Activated CD4-positive, alpha-beta memory T cell treated with anti-CD3 and anti-CD28 coated beads for 36 hours (primary cell): Measurements from ENCODE around the gene OBSL1. TPM values are rescaled to one million over a fixed set of nuclear protein-coding genes. Genes with fewer than 3 reads are reported as not detected.

ENCODE experiments used
- CTCF ChIA-PET: fragments of 350-600 bp; sonication (Branson Sonifier 250); formaldehyde crosslinking; loops from one replicate; lab custom pipeline; 2021; ENCODE audit warnings: antibody characterized with exemption, inconsistent platforms; lab: Charles Lee
- POLR2A ChIA-PET: fragments of 350-600 bp; sonication (Branson Sonifier 250); formaldehyde crosslinking; loops from one replicate; lab custom pipeline; 2021; ENCODE audit warnings: antibody characterized with exemption; lab: Charles Lee
- DNase-seq: peaks from one replicate; pipeline ENCODE4 v3.0.0-alpha.2; 2020
- H3K27ac Mint-ChIP-seq: one replicate; pipeline ENCODE4 v1.8.0; 2021; ENCODE audit warnings: mixed read lengths
- H3K27me3 Mint-ChIP-seq: one replicate; pipeline ENCODE4 v1.8.0; 2021; ENCODE audit warnings: mixed read lengths
- H3K36me3 Mint-ChIP-seq: one replicate; pipeline ENCODE4 v1.8.0; 2021; ENCODE audit warnings: mixed read lengths
- H3K4me1 Mint-ChIP-seq: one replicate; pipeline ENCODE4 v1.8.0; 2021; ENCODE audit warnings: low read depth, mixed read lengths
- H3K4me3 Mint-ChIP-seq: one replicate; pipeline ENCODE4 v1.8.0; 2021; ENCODE audit warnings: mild to moderate bottlenecking, mixed read lengths
- H3K9me3 Mint-ChIP-seq: one replicate; pipeline ENCODE4 v1.8.0; 2021; ENCODE audit warnings: mixed read lengths
- intact Hi-C: fragments of 100-400 bp; cut with micrococcal nuclease; formaldehyde crosslinking; loops from one replicate; pipeline ENCODE4 v1.15.1; 2023
- total RNA-seq, 2 experiments: library from RNA; stranded (reverse); gene quantifications; one replicate each; pipeline ENCODE4 v1.2.3, GENCODE V29; 2021

Gene OBSL1
- total RNA-seq, 2 experiments from 2014 or later, result 0.83 to 0.94 TPM

DNA sequence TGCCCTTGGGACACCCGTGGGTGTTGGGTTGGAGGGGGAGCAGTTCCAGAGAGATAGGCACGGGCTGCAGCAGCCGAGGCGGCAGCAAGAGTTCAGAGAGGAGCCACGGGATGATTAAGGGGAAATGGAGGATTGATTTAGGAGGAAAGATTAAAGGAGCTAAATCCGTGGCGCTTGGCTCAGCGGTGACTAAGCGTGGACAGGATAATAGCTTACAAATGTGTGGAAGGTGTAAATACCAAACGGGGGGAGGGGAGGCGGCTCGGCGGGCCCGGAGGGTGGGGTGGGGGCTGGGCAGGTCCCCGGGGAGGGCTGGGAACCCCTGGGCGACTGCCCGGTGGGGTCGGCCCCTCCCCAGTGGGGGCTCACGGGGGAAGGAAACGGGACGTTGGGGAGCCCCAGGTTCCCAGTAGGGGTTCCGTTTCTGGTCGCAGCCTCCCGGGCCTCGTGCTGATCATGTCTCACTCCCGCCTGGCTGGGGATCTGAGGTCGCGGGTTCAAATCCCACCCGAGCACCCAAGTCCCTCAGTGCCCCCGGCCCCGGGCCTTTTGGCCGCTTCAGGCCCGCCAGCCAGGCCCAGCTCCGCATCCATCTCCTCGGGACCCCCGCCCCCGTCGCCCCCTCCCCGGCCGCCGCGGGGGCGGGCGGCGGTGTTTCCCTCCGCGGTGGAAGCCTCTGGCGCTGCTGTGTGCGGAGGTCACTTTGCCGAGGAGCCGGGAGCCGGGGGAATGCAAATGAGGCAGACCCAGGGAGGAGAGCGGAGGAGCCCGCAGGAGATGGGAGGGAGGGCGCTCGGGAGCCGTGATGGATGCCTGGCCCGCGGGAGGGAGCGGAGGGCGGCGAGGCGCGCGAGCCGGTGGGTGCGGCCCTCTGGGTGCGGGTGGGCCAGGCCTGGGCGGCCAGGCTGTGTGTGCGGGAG is 49.0 kb downstream of the OBSL1 start:
- CTCF ChIA-PET, result interaction anchor here (0.5 to 14.4 kb wide), 3 partner anchors 7 to 26 kb away, joined by 7 to 277 read pairs (median 76); partner anchors contain the start of gene GMPPA

DNA sequence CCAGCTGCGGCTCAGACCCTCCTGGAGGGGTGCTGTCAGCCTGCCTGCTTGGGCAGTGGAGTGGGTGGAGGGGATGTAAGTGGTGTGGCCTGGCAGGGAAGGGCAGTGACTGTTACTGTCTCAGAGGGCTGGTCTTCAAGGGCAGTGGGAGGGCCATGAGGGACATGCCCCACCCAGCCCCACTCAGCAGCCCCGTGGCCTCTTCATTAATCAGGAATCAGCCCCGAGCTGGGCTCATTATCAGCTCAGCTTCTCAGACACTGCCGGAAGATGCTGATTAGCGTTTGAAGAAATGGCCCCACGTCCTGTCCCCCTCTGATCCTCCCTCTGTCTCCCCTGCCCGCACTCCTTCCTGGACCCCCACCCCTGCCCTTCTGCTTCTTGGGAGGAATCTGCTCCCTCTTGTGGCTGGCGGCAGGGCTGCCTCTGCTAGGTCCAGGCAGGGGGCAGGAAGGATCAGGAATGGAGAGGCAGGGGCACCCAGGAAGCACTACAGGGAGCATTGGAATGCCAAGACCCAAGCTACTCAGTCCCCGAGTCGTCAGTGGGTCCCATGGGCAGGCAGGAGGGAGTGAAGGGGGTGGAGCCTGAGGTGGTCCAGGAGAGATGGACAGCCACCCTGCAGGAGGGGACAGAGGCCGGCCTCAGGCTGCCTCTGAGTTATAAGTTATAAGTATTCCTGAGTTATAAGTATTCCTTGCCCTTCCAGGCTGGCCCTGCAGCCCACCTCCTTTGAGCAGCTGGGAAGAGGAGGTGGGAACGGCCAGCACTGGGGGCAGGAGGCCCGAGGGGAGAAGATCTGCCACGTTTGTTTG is 50.1 kb downstream of the OBSL1 start:
- no peak overlapping the region for H3K27ac Mint-ChIP-seq
- peaks cover 10% of the 10 kb centered on the region for H3K4me1 Mint-ChIP-seq
- peaks cover 73% of the 10 kb centered on the region for H3K27me3 Mint-ChIP-seq
- no peak for DNase-seq
- no peaks in the 10 kb centered on the region for H3K36me3 Mint-ChIP-seq
- intact Hi-C loops, result no loop called here
- H3K4me3 Mint-ChIP-seq, result no peak overlapping the region
- no peaks in the 10 kb centered on the region for H3K9me3 Mint-ChIP-seq
- POLR2A ChIA-PET, result interaction anchor here (1.2 kb wide), 1 partner anchor 25 kb away, joined by 4 read pairs; no protein-coding TSS in a partner anchor
- CTCF ChIA-PET, result interaction anchor here (0.5 to 14.4 kb wide), 6 partner anchors 8 to 119 kb away, joined by 3 to 277 read pairs (median 10); partner anchors contain the start of gene GMPPA

More for the DNA sequence above, 49.0 kb downstream of the OBSL1 start:
- no peak overlapping the region for H3K27ac Mint-ChIP-seq
- H3K27me3 Mint-ChIP-seq, result peaks cover 74% of the 10 kb centered on the region
- no peak for DNase-seq
- intact Hi-C loops, result no loop called here
- no peak overlapping the region for H3K4me3 Mint-ChIP-seq
- H3K36me3 Mint-ChIP-seq, result no peaks in the 10 kb centered on the region
- no peaks in the 10 kb centered on the region for H3K9me3 Mint-ChIP-seq
- POLR2A ChIA-PET, result interaction anchor here (1.2 kb wide), 1 partner anchor 26 kb away, joined by 4 read pairs; no protein-coding TSS in a partner anchor
- H3K4me1 Mint-ChIP-seq, result peaks cover 10% of the 10 kb centered on the region

DNA sequence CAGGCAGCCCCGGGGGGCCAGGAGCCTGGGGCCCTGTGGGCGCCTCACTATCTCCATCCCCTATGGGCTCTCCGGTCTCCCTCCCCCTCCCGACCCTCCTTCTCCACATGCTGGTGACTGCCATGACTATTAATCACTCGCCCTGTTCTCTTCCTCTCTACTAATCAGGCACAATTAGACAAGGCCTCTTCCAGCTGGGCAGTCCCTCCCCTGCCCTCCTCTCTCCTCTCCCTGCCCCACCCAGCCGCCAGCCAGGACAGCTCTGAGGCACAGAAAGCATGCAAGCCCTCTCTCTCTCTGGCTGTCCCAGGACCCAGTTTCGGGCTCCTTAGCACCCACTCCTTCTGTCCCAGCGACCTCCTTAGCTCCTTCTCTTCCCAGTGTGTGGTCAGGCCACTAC is 51.3 kb downstream of the OBSL1 start:
- no peak overlapping the region for H3K4me3 Mint-ChIP-seq
- H3K27me3 Mint-ChIP-seq, result peaks cover 74% of the 10 kb centered on the region
- H3K4me1 Mint-ChIP-seq, result peaks cover 10% of the 10 kb centered on the region
- H3K27ac Mint-ChIP-seq, result no peak overlapping the region
- no peak for DNase-seq
- ChIA-PET POLR2A (no interaction called here), CTCF (interaction anchor here (0.5 to 14.4 kb wide), 6 partner anchors 9 to 118 kb away, joined by 3 to 277 read pairs (median 8); partner anchors contain the start of gene GMPPA)
- no peaks in the 10 kb centered on the region for H3K36me3 Mint-ChIP-seq
- intact Hi-C loops, result no loop called here
- H3K9me3 Mint-ChIP-seq, result no peaks in the 10 kb centered on the region

DNA sequence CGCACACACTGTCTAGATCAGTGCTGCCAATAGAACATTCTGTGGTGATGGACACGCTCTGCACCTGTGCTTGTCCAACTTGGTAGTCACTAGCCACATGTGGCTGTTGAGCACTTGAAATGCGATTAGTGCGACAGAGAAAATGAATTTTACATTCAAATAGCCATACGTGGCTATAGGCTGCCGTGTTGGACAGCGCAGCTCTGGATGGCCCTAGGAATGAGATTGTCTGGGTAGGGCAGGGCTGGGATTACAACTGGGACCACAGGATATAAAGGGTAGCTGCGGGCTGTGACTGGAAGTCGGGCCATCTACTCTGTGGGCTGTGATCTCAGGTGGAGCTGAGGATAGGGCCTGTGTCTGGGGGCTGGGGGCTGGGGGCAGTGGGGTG is 51.8 kb downstream of the OBSL1 start:
- intact Hi-C loops, result no loop called here
- POLR2A ChIA-PET, result no interaction called here
- Mint-ChIP-seq H3K27ac (no peak overlapping the region), H3K9me3 (no peaks in the 10 kb centered on the region), H3K27me3 (peaks cover 72% of the 10 kb centered on the region), H3K4me3 (no peak overlapping the region), H3K4me1 (peaks cover 10% of the 10 kb centered on the region), H3K36me3 (no peaks in the 10 kb centered on the region)
- CTCF ChIA-PET, result interaction anchor here (1.3 to 14.4 kb wide), 5 partner anchors 10 to 117 kb away, joined by 3 to 277 read pairs (median 13); partner anchors contain the start of gene GMPPA
- DNase-seq, result no peak

DNA sequence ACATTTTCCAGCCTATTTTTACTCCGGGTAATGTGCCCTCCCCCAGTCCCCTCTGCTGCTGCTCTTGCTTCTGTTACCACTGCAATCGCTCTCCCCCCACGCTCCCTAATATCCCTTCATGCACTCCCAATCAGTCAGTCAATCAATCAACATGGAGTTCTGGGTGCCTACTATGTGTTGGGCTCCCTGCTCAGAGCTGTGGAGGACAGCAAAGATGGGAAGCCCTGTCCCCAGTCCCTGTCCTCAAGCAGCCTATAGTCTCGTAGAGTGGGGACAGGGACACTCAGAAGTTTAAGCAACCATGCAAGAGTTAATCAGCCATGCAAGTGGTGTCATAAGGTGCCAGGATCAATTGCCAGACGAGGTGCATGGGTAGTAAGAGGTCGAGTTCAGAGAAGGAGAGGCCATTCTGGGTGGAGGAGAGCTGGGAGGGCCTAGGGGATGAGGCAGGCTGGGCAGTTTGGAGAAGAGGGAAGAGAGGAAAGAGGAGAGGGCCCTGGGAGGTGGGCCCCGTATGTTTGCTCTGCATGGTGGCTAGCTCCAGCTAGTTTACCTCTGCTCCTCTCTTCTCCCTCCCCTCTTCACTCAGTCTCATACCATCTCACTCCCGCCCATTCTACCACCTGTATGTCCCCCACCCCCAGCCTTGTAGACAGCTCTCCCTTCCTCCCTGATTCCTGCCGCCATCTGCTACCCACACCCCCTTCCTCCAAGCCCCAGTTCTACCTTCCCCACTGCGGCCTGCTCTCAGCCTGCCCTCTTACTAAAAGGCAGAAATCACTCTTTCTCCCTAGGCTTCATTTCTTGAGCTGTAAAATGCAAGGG is 53.2 kb downstream of the OBSL1 start:
- CTCF ChIA-PET, result interaction anchor here (1.3 to 14.4 kb wide), 3 partner anchors 8 to 22 kb away, joined by 4 to 277 read pairs (median 76); partner anchors contain the start of gene GMPPA

DNA sequence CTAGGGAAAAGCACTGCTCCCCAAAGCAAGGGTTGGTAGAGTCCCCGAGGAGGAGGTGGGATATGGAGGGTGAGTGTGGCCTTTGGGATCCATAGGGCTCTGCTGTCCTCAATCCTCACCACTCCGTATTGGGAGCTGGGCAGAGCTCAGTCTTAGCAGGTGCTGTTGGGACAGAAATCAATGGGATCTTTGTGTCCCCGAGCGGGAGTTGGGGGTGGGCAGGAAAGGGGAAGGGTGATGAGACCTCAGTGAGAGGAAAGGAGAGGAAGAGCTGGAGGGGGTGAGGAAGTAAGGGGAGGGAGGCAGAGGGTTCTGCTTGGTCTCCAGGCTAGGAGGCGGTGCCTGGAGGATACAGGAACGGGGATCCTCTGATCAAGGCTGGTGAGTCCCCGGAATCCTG is 54.5 kb downstream of the OBSL1 start:
- no peaks in the 10 kb centered on the region for H3K9me3 Mint-ChIP-seq
- H3K36me3 Mint-ChIP-seq, result no peaks in the 10 kb centered on the region
- POLR2A ChIA-PET, result no interaction called here
- peaks cover 15% of the 10 kb centered on the region for H3K4me1 Mint-ChIP-seq
- no peak overlapping the region for H3K4me3 Mint-ChIP-seq
- no peak overlapping the region for H3K27ac Mint-ChIP-seq
- intact Hi-C loops, result no loop called here
- CTCF ChIA-PET, result interaction anchor here (11.2 kb wide), 1 partner anchor 12 kb away, joined by 76 read pairs; no protein-coding TSS in a partner anchor
- DNase-seq, result no peak
- H3K27me3 Mint-ChIP-seq, result peaks cover 74% of the 10 kb centered on the region

More for the DNA sequence above, 53.2 kb downstream of the OBSL1 start:
- no peak for DNase-seq
- Mint-ChIP-seq H3K36me3 (no peaks in the 10 kb centered on the region), H3K4me1 (peaks cover 18% of the 10 kb centered on the region), H3K9me3 (no peaks in the 10 kb centered on the region), H3K27me3 (peaks cover 71% of the 10 kb centered on the region), H3K27ac (no peak overlapping the region), H3K4me3 (no peak overlapping the region)
- intact Hi-C loops, result no loop called here
- POLR2A ChIA-PET, result no interaction called here

DNA sequence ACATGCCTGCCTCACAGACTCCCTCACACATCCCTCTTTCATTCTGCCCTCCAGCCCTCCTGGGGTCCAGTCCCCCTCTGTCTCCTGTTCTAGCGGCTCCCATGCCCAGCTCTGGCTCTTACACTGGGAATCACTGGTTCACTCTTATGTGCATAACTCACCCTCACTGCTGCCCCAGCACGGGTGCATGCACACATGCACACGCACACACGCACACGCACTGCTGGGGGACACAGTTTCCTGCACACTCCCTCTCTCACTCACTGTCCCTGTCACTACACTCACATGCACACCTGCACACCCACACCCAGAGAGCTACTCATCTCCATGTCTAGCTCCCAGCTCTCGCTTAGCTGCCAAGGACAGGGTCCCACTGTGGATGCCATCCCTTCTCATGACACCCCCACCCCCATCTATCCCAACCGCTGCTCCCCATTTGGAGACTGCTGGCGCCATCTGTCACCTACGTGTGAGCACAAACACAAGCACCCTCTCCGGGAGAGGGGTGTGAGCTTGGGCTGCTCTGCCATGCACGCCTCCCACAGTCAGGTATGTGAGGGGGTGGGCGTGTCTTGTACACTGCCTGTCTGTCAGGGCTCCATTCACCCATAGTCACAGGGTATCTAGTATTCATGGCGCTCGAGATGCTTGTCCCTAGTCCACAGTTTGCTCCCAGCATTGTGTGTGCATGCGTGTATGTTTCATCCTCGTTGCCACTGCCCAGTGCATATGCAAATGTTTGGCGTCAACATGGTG is 55.3 kb downstream of the OBSL1 start:
- H3K4me3 Mint-ChIP-seq, result no peak overlapping the region
- intact Hi-C loops, result no loop called here
- peaks cover 12% of the 10 kb centered on the region for H3K4me1 Mint-ChIP-seq
- no peaks in the 10 kb centered on the region for H3K36me3 Mint-ChIP-seq
- no peak overlapping the region for H3K27ac Mint-ChIP-seq
- no peaks in the 10 kb centered on the region for H3K9me3 Mint-ChIP-seq
- POLR2A ChIA-PET, result no interaction called here
- CTCF ChIA-PET, result interaction anchor here (11.2 kb wide), 1 partner anchor 13 kb away, joined by 76 read pairs; no protein-coding TSS in a partner anchor
- peaks cover 72% of the 10 kb centered on the region for H3K27me3 Mint-ChIP-seq
- DNase-seq, result no peak

DNA sequence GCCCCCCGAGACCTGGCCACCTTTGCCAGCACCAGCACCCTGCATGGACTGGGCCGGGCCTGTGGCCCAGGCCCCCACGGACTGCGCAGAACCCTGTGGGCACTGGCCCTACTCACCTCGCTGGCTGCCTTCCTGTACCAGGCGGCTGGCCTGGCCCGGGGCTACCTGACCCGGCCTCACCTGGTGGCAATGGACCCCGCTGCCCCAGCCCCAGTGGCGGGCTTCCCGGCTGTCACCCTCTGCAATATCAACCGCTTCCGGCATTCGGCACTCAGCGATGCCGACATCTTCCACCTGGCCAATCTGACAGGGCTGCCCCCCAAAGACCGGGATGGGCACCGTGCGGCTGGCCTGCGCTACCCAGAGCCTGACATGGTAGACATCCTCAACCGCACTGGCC is 56.5 kb downstream of the OBSL1 start:
- H3K9me3 Mint-ChIP-seq, result no peaks in the 10 kb centered on the region
- ChIA-PET POLR2A (no interaction called here), CTCF (interaction anchor here (1.4 to 11.2 kb wide), 2 partner anchors 14 to 18 kb away, joined by 3 to 76 read pairs; no protein-coding TSS in a partner anchor)
- peaks cover 20% of the 10 kb centered on the region for H3K4me1 Mint-ChIP-seq
- intact Hi-C loops, result no loop called here
- DNase-seq, result no peak
- peaks cover 73% of the 10 kb centered on the region for H3K27me3 Mint-ChIP-seq
- no peak overlapping the region for H3K27ac Mint-ChIP-seq
- H3K4me3 Mint-ChIP-seq, result no peak overlapping the region
- no peaks in the 10 kb centered on the region for H3K36me3 Mint-ChIP-seq

DNA sequence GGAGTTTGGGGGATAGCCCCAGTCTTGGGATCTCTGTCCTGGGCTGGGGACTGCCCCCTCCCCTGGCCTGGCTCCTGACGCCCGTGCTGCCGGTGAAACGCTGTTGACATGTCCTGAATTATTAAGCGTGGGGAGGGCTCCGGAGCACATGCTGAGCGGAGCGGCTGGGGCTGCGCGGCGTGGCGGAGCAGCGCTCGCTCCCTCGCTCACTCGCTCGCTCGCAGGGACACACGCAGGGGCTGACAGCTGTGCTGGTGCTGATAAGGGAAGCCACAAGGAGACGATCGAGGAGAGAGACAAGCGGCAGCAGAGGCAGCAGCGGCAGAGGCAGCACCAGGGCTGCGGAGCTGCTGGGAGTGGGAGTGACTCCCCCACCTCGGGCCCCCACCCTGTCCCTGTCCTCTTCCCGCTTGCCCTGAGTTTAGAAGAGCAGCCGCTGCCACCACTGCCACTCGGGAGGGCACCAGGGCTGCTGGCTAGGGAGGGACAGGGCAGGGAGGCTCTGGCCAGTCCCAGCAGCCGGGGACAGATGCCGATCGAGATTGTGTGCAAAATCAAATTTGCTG is 57.1 kb downstream of the OBSL1 start, which contains the start of gene ASIC4:
TSS of gene ASIC4 (plus strand) at position 287 of the 566 bp plus-strand sequence. CDS start at position 530, 243 bp downstream.
- H3K27me3 Mint-ChIP-seq, result peaks cover 74% of the 10 kb centered on the region
- DNase-seq, result no peak
- POLR2A ChIA-PET, result no interaction called here
- no peak within 1 kb of the TSS for H3K27ac Mint-ChIP-seq
- peaks cover 25% of the 10 kb centered on the region for H3K4me1 Mint-ChIP-seq
- intact Hi-C loops, result no loop called here
- CTCF ChIA-PET, result interaction anchor here (0.6 to 11.2 kb wide), 3 partner anchors 15 to 112 kb away, joined by 3 to 76 read pairs (median 3); no protein-coding TSS in a partner anchor
- no peak within 1 kb of the TSS for H3K4me3 Mint-ChIP-seq
- H3K36me3 Mint-ChIP-seq, result no peaks in the 10 kb centered on the region
- H3K9me3 Mint-ChIP-seq, result no peaks in the 10 kb centered on the region

DNA sequence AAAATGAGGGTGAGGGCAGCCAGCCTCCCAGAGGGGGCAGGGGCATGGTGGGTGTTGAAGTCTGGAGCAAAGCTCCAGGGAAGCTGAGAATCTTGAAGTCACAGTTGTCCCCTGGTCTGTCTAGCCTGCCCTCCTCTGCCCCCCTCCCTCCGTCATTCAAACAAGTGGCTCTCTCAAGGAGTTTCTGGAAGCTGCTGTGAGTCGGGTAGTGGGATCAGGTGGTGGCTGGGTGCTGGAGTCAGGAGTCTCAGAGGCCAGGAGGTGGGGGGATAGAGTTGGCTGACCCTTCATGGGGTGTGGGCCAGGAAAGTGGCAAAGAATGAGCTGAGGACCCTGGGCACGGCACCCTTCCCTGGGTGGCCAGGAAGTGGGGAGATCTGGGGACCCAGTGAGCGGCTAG is 57.6 kb downstream of the OBSL1 start:
- intact Hi-C loops, result no loop called here
- ChIA-PET CTCF (interaction anchor here (0.6 to 11.2 kb wide), 4 partner anchors 15 to 111 kb away, joined by 3 to 76 read pairs (median 3); no protein-coding TSS in a partner anchor), POLR2A (no interaction called here)
- Mint-ChIP-seq H3K27ac (no peak overlapping the region), H3K36me3 (no peaks in the 10 kb centered on the region), H3K9me3 (no peaks in the 10 kb centered on the region), H3K4me1 (peaks cover 25% of the 10 kb centered on the region), H3K4me3 (no peak overlapping the region), H3K27me3 (peaks cover 75% of the 10 kb centered on the region)
- no peak for DNase-seq
